GM10248 (cell line): ENCODE data around the gene SCCPDH.
"Not testable (repeated sequence)": the region's sequence is repeated elsewhere in the genome, so short reads cannot be mapped to it uniquely, and the experiment has no call there.

Experiments
- CTCF ChIA-PET: fragments of 300-600 bp; sonication (Branson Sonifier 250); formaldehyde crosslinking; extraction: SDS; loops from one replicate; lab custom pipeline; 2021; ENCODE audit warnings: antibody characterized with exemption; lab: Yijun Ruan, JAX
- POLR2A ChIA-PET: fragments of 350-650 bp; sonication (Branson Sonifier 250); formaldehyde crosslinking; extraction: SDS; loops from one replicate; lab custom pipeline; 2020; ENCODE audit warnings: antibody characterized with exemption; lab: Yijun Ruan, JAX
- DNase-seq: peaks from one replicate; pipeline ENCODE4 v3.0.0; 2012; ENCODE audit errors: extremely low spot score
- CTCF ChIP-seq: IDR thresholded peaks from 2 replicates; pipeline ENCODE4 v1.5.1; 2012; ENCODE audit warnings: mild to moderate bottlenecking, low read depth; ENCODE audit errors: extremely low read depth, missing control alignments, control extremely low read depth

The SCCPDH gene

GRCh38 chr1:246803373-246803772 lies 79.2 kb downstream of the SCCPDH start:
- no peak for DNase-seq
- POLR2A ChIA-PET: no interaction called here
- CTCF ChIA-PET: no interaction called here
- no peak for TF ChIP-seq CTCF

GRCh38 chr1:246803883-246804282 lies 79.7 kb downstream of the SCCPDH start:
- DNase-seq: no peak
- TF ChIP-seq CTCF: no peak
- ChIA-PET POLR2A (no interaction called here), CTCF (no interaction called here)

DNA sequence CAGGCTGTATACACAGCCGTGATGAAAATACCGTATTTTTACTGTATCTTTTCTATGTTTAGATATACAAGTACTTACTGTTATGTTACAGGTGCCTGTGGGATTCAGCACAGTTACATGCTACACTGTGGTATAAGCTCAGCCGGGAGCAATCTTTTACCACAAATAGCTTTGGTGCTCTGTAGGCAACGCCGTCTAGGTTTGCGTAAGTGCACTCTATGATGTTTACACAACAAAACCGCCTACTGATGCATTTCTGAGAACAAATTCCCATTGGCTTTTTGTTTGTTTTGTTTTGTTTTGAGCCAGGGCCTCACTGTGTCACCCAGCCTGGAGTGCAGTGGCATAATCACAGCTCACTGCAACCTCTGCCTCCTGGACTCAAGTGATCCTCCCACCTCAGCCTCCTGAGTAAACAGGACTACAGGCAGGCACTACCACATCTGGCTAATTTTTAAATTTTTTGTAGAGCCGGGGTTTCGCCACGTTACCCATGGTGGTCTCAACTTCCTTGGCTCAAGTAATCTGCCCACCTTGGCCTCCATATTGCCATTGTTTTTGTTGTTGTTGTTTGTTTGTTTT lies 81.0 kb downstream of the SCCPDH start:
- no peak for TF ChIP-seq CTCF
- ChIA-PET CTCF (no interaction called here), POLR2A (no interaction called here)

DNA sequence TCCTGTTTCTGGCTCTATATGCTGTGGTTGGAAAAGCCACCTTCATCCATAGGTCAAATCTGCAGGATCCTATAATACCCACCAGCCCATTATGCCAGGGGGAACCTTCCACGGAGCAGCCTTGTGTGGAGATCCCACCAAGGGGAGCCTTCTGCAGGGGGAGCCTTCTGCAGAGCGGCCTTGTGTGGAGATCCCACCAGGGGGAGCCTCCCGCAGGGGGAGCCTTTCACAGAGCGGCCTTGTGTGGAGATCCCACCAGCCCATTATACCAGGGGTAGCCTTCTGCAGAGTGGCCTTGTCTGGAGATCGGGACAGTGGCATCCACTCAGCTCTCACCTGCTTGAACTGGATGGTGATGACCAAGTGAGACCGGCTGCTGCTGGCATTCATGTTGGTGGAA lies 85.3 kb downstream of the SCCPDH start:
- CTCF ChIA-PET: no interaction called here
- TF ChIP-seq CTCF: no peak
- POLR2A ChIA-PET: no interaction called here

More for the DNA sequence above, 81.0 kb downstream of the SCCPDH start:
- DNase-seq: no peak

GRCh38 chr1:246811985-246812384 lies 87.8 kb downstream of the SCCPDH start:
- CTCF ChIA-PET: no interaction called here
- POLR2A ChIA-PET: no interaction called here
- no peak for TF ChIP-seq CTCF
- DNase-seq: no peak

More for the DNA sequence above, 85.3 kb downstream of the SCCPDH start:
- DNase-seq: no peak

GRCh38 chr1:246813325-246813724 lies 89.1 kb downstream of the SCCPDH start:
- CTCF ChIA-PET, POLR2A ChIA-PET, DNase-seq: not testable (repeated sequence)

DNA sequence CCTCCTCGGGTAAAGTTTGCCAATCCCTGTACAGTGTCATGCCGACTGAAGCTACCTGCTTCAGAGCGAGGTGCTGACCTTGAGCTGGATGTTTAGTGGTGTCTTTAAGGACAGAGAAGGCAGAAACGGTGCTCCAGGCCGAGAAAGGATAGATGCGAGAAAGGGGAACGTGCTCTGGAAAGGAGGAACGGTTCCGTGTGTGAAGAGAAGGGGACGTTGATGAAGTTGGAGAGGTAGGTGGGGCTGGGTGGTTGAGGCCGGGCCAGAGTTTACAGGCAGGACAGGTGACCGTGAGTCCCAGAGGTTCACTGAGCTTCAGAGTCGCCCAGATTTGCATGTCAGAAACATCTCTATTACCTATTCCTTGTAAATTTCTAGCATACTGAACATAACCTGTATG lies 90.7 kb downstream of the SCCPDH start:
- no peak for DNase-seq
- ChIA-PET POLR2A (no interaction called here), CTCF (no interaction called here)
- no peak for TF ChIP-seq CTCF
